Sigmoid colon (tissue), 7 donors: ENCODE measurements around the gene SLC49A4. TPM values are rescaled to one million over a fixed set of nuclear protein-coding genes. Genes with fewer than 3 reads are reported as not detected.

Source experiments
- DNase-seq: peaks from one replicate; pipeline ENCODE4 v3.0.0-alpha.2; 2019
- H3K27ac ChIP-seq, 4 donors: fragments of 200-600 bp; sonication (generic); one replicate each; pipeline ENCODE4 v1.5.1; 2016 to 2019; ENCODE audit warnings: mild to moderate bottlenecking in 1 of 4
- H3K27me3 ChIP-seq, 3 donors: fragments of 200-600 bp; sonication (generic); one replicate each; pipeline ENCODE4 v1.5.1; 2019; ENCODE audit warnings: mild to moderate bottlenecking in 1 of 3
- H3K36me3 ChIP-seq, 4 donors: fragments of 200-600 bp; sonication (generic); one replicate each; pipeline ENCODE4 v1.5.1; 2016 to 2019
- H3K4me1 ChIP-seq, 4 donors: fragments of 200-600 bp; sonication (generic); one replicate each; pipeline ENCODE4 v1.5.1; 2017 to 2019
- H3K4me3 ChIP-seq, 4 donors: fragments of 200-600 bp; sonication (generic); one replicate each; pipeline ENCODE4 v1.5.1; 2017 to 2019; ENCODE audit warnings: mild to moderate bottlenecking in 2 of 4, moderate library complexity in 1 of 4
- H3K9me3 ChIP-seq, 4 donors: fragments of 200-600 bp in 3 of 4; sonication (generic) in 3 of 4; one replicate each; pipeline versions ENCODE4 v1.5.1 to v1.6.1; 2013 to 2019
- CTCF ChIP-seq, 4 experiments: fragments of 450-650 bp in 3 of 4; fragments of 200-600 bp in 1 of 4; IDR thresholded peaks; one replicate each; pipeline ENCODE4 v1.5.1; 2016 to 2019; ENCODE audit warnings: antibody characterized with exemption in 4 of 4, mild to moderate bottlenecking in 3 of 4, moderate library complexity in 2 of 4
- EP300 ChIP-seq, 4 donors: sonication (generic); formaldehyde crosslinking; IDR thresholded peaks; one replicate each; pipeline ENCODE4 v1.6.1; 2017; ENCODE audit warnings: antibody characterized with exemption in 4 of 4
- POLR2A ChIP-seq, 2 donors: fragments of 450-650 bp; IDR thresholded peaks; one replicate each; pipeline ENCODE4 v1.6.1; 2016; ENCODE audit warnings: antibody characterized with exemption in 2 of 2, mild to moderate bottlenecking in 2 of 2, moderate library complexity in 2 of 2
- POLR2AphosphoS5 ChIP-seq, 4 donors: sonication (generic); formaldehyde crosslinking; IDR thresholded peaks; one replicate each; pipeline ENCODE4 v1.6.1; 2017; ENCODE audit warnings: antibody characterized with exemption in 4 of 4
- WGBS, 2 donors: extraction: QIAGEN DNeasy Blood & Tissue Kit; methylation state at CpG; one replicate each; pipeline ENCODE4 v1.1.7; 2013; 5-methylcytosine and 5-hydroxymethylcytosine counted together
- intact Hi-C: fragments of 100-400 bp; cut with DNase I; formaldehyde crosslinking; loops from one replicate; pipeline ENCODE4 v1.15.1; 2023
- polyA plus RNA-seq, 3 donors: library from polyadenylated mRNA; stranded (reverse); fragments of 200-250 nt; gene quantifications; one replicate each; pipeline ENCODE4 v1.2.3, GENCODE V29; 2013
- total RNA-seq, 4 donors: library from RNA; depleted of rRNA; stranded (reverse); fragments of >200 nt; gene quantifications; one replicate each; pipeline ENCODE4 v1.1.0, GENCODE V29; 2016
- donor health status: healthy with polysubstance abuse.
- donor health status: Bipolar disorder and iron deficiency.
- donor health status: healthy.

Gene SLC49A4
- total and polyA plus RNA-seq, 7 donors = 3.0 to 20.6 (median 15.0) TPM

GRCh38 chr3:122767540-122768372 is 27.1 kb upstream of the SLC49A4 start:
- Histone ChIP-seq H3K4me3 (no peak overlapping the region), H3K4me1 (no peaks in the 10 kb centered on the region), H3K36me3 (peaks cover 0 to 9% (median 0%) of the 10 kb centered on the region in 4 donors), H3K27ac (peak overlapping the region in 2 of 4 donors; percentile 10 to 44), H3K27me3 (no peaks in the 10 kb centered on the region), H3K9me3 (no peaks in the 10 kb centered on the region)
- TF ChIP-seq POLR2AphosphoS5 (IDR thresholded peaks at IDR 0.05) (no peak), EP300 (IDR thresholded peaks at IDR 0.05) (no peak), CTCF (IDR thresholded peaks at IDR 0.05) (no peak), POLR2A (IDR thresholded peaks at IDR 0.05) (no peak)
- no peak for DNase-seq
- intact Hi-C loops = no loop called here
- 93 to 95% methylated on average over 3 of the region's 3 CpGs for WGBS, 2 donors

- Histone ChIP-seq H3K4me1 (no peaks in the 10 kb centered on the region), H3K4me3 (no peak overlapping the region), H3K27me3 (no peaks in the 10 kb centered on the region), H3K9me3 (no peaks in the 10 kb centered on the region), H3K36me3 (peaks cover 0 to 16% (median 0%) of the 10 kb centered on the region in 4 donors), H3K27ac (peak overlapping the region in 1 of 4 donors; percentile 20)
- intact Hi-C loops = no loop called here
- TF ChIP-seq EP300 (IDR thresholded peaks at IDR 0.05) (no peak), POLR2AphosphoS5 (IDR thresholded peaks at IDR 0.05) (no peak), POLR2A (IDR thresholded peaks at IDR 0.05) (no peak), CTCF (IDR thresholded peaks at IDR 0.05) (no peak)
- no peak for DNase-seq
- 93 to 95% methylated on average over 5 of the region's 5 CpGs for WGBS, 2 donors
Measured at GRCh38 chr3:122770521-122771202, 24.2 kb upstream of the SLC49A4 start.

GRCh38 chr3:122772827-122773226 is 22.0 kb upstream of the SLC49A4 start:
- WGBS, 2 donors = 97 to 98% methylated on average over 1 of the region's 1 CpG
- Histone ChIP-seq H3K4me3 (no peak overlapping the region), H3K27me3 (no peaks in the 10 kb centered on the region), H3K36me3 (peaks cover 0 to 16% (median 0%) of the 10 kb centered on the region in 4 donors), H3K27ac (no peak overlapping the region), H3K4me1 (no peaks in the 10 kb centered on the region), H3K9me3 (no peaks in the 10 kb centered on the region)
- intact Hi-C loops = no loop called here
- no peak for TF ChIP-seq EP300 (IDR thresholded peaks at IDR 0.05)
- no peak for TF ChIP-seq POLR2AphosphoS5 (IDR thresholded peaks at IDR 0.05)
- TF ChIP-seq CTCF (IDR thresholded peaks at IDR 0.05) = no peak
- TF ChIP-seq POLR2A (IDR thresholded peaks at IDR 0.05) = no peak
- DNase-seq = no peak

- no peak for DNase-seq
- peaks cover 0 to 16% (median 0%) of the 10 kb centered on the region in 4 donors for H3K36me3 ChIP-seq
- H3K4me3 ChIP-seq = no peak overlapping the region
- H3K4me1 ChIP-seq = no peaks in the 10 kb centered on the region
- intact Hi-C loops = no loop called here
- H3K27ac ChIP-seq = no peak overlapping the region
- no peaks in the 10 kb centered on the region for H3K27me3 ChIP-seq
- H3K9me3 ChIP-seq = no peaks in the 10 kb centered on the region
- no peak for TF ChIP-seq CTCF (IDR thresholded peaks at IDR 0.05)
- no peak for TF ChIP-seq EP300 (IDR thresholded peaks at IDR 0.05)
- no peak for TF ChIP-seq POLR2AphosphoS5 (IDR thresholded peaks at IDR 0.05)
- TF ChIP-seq POLR2A (IDR thresholded peaks at IDR 0.05) = no peak
- WGBS, 2 donors = 84 to 85% methylated on average over 3 of the region's 3 CpGs
Measured at GRCh38 chr3:122773944-122774509, 20.8 kb upstream of the SLC49A4 start.
